ENCODE data around the gene IGSF10.

GRCh38 chr3:151437906-151438305, 23.0 kb downstream of the IGSF10 start:
- TF ChIP-seq POLR2A (IDR thresholded peaks at IDR 0.05; ENCODE audit: low read depth) (no peak), CTCF (IDR thresholded peaks at IDR 0.05) (no peak), EP300 (IDR thresholded peaks at IDR 0.05) (no peak), POLR2AphosphoS5 (IDR thresholded peaks at IDR 0.05) (no peak)
